Stomach (tissue), 9 donors: ENCODE measurements around the gene STYXL2. TPM values are rescaled to one million over a fixed set of nuclear protein-coding genes. Genes with fewer than 3 reads are reported as not detected.

Experiments
- DNase-seq, 2 donors: peaks; one replicate each; pipeline versions ENCODE4 v3.0.0 to v3.0.0-alpha.2; 2013 to 2019
- H3K27ac ChIP-seq, 5 donors: fragments of 200-600 bp in 4 of 5; sonication (generic) in 4 of 5; one replicate each; pipeline ENCODE4 v1.5.1; 2013 to 2019; ENCODE audit warnings: mild to moderate bottlenecking in 1 of 5, moderate library complexity in 1 of 5
- H3K27me3 ChIP-seq, 3 donors: fragments of 200-600 bp; sonication (generic); one replicate each; pipeline ENCODE4 v1.5.1; 2017 to 2019; ENCODE audit warnings: mixed run types in 1 of 3
- H3K36me3 ChIP-seq, 4 donors: fragments of 200-600 bp; sonication (generic); 1 replicate in 3 of 4; 2 replicates in 1 of 4; pipeline ENCODE4 v1.5.1; 2016 to 2019
- H3K4me1 ChIP-seq, 4 donors: fragments of 200-600 bp; sonication (generic); one replicate each; pipeline ENCODE4 v1.5.1; 2016 to 2019
- H3K4me3 ChIP-seq, 4 donors: fragments of 200-600 bp; sonication (generic) in 3 of 4; one replicate each; pipeline ENCODE4 v1.5.1; 2016 to 2019; ENCODE audit warnings: mild to moderate bottlenecking in 1 of 4
- H3K9me3 ChIP-seq, 4 donors: fragments of 200-600 bp; sonication (generic); one replicate each; pipeline ENCODE4 v1.5.1; 2016 to 2019
- CTCF ChIP-seq, 7 experiments: fragments of 450-650 bp in 4 of 7; fragments of 200-600 bp in 3 of 7; sonication (generic) in 3 of 7; IDR thresholded peaks; one replicate each; pipeline ENCODE4 v1.5.1; 2016 to 2019; ENCODE audit warnings: antibody characterized with exemption in 7 of 7, control low read depth in 2 of 7, mild to moderate bottlenecking in 1 of 7
- EP300 ChIP-seq: sonication (generic); formaldehyde crosslinking; IDR thresholded peaks from one replicate; pipeline ENCODE4 v1.6.1; 2017; ENCODE audit warnings: antibody characterized with exemption
- POLR2A ChIP-seq, 4 donors: fragments of 450-650 bp; IDR thresholded peaks; one replicate each; pipeline ENCODE4 v1.6.1; 2016; ENCODE audit warnings: antibody characterized with exemption in 4 of 4, control low read depth in 2 of 4, mild to moderate bottlenecking in 1 of 4, moderate library complexity in 1 of 4
- POLR2AphosphoS5 ChIP-seq, 3 donors: sonication (generic); formaldehyde crosslinking; IDR thresholded peaks; one replicate each; pipeline ENCODE4 v1.6.1; 2016; ENCODE audit warnings: antibody characterized with exemption in 3 of 3
- WGBS, 5 donors: extraction: QIAGEN DNeasy Blood & Tissue Kit in 3 of 5; methylation state at CpG; one replicate each; pipeline versions ENCODE4 v1.1.5 to v1.1.7; 2013 to 2018; 5-methylcytosine and 5-hydroxymethylcytosine counted together
- intact Hi-C: fragments of 100-400 bp; cut with DNase I; formaldehyde crosslinking; loops from one replicate; pipeline ENCODE4 v1.15.1; 2023; ENCODE audit warnings: low total_unique reads
- polyA plus RNA-seq, 3 donors: library from polyadenylated mRNA; stranded (reverse); fragments of 200-250 nt; gene quantifications; one replicate each; pipeline ENCODE4 v1.2.3, GENCODE V29; 2013
- total RNA-seq, 5 donors: library from RNA; depleted of rRNA; stranded (reverse); fragments of >200 nt; gene quantifications; one replicate each; pipeline versions ENCODE4 v1.1.0 to v1.2.3, GENCODE V29; 2014 to 2016
- donor health status: healthy with polysubstance abuse.
- donor health status: Bipolar disorder and iron deficiency.
- donor health status: healthy.

The STYXL2 gene
- total and polyA plus RNA-seq, 8 donors, result 0.73 TPM; not detected in 7

DNA sequence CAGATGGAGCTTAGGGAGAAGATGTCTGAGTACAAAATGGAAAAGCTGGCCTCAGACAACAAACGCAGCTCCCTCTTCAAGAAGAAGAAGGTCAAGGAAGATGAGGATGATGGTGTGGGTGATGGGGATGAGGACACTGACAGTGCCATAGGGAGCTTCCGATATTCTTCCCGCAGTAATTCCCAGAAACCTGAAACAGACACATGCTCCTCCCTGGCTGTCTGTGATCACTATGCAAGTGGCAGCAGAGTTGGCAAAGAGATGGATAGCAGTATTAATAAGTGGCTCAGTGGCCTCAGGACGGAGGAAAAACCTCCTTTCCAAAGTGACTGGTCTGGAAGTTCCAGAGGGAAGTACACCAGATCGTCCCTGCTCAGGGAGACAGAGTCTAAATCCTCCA lies 33.8 kb downstream of the STYXL2 start:
- Histone ChIP-seq H3K27ac (no peak overlapping the region), H3K9me3 (no peaks in the 10 kb centered on the region), H3K4me3 (no peak overlapping the region), H3K4me1 (no peaks in the 10 kb centered on the region), H3K27me3 (peaks cover 0 to 30% (median 0%) of the 10 kb centered on the region in 3 donors), H3K36me3 (no peaks in the 10 kb centered on the region)
- 77 to 88% (median 83%) methylated on average over 5 of the region's 5 CpGs for WGBS, 5 donors
- intact Hi-C loops, result no loop called here
- TF ChIP-seq POLR2AphosphoS5 (IDR thresholded peaks at IDR 0.05) (no peak), CTCF (IDR thresholded peaks at IDR 0.05) (no peak), EP300 (no peak), POLR2A (IDR thresholded peaks at IDR 0.05) (no peak)
- no peak for DNase-seq

DNA sequence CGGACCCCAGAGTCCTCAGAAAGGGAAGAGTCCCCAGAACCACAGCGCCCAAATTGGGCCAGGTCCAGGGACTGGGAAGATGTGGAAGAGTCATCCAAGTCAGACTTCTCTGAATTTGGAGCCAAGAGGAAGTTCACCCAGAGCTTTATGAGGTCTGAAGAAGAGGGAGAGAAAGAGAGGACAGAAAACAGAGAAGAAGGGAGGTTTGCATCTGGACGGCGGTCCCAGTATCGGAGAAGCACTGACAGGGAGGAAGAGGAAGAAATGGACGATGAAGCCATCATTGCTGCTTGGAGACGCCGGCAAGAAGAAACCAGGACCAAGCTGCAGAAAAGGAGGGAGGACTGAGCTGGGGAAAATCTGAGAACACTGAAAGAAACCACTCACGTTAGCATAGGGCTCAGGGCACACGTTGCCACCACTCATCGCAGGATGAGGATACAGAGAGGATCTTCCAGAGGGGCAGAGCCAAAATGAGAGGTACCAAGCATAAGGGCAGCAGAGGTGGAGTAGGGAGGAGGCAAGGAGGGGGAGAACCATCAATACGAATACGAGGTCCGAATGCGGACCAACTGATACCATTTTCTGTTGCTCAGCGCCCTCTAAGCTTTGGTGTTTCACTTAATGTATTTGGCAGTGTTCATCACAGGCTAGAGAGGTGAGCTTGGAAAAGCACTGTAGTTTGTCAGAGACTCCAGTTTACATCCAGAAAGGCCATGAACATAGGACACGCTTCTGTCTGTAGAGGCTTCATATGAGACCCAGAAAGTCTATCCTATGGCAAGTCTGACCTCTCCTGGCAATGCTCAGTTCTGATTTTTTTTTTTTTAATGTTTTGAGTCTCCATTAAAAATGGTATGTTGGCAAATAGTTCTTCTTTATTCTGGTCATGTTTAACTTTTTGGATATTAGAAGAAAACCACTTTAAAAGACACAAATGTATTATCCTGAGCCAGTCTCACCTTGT lies 34.7 kb downstream of the STYXL2 start:
- 81 to 83% (median 82%) methylated on average over 17 of the region's 17 CpGs for WGBS, 5 donors
- TF ChIP-seq CTCF (IDR thresholded peaks at IDR 0.05) (no peak), EP300 (no peak), POLR2AphosphoS5 (IDR thresholded peaks at IDR 0.05) (no peak), POLR2A (IDR thresholded peaks at IDR 0.05) (no peak)
- Histone ChIP-seq H3K4me3 (no peak overlapping the region), H3K27me3 (peaks cover 0 to 30% (median 0%) of the 10 kb centered on the region in 3 donors), H3K9me3 (no peaks in the 10 kb centered on the region), H3K36me3 (no peaks in the 10 kb centered on the region), H3K4me1 (no peaks in the 10 kb centered on the region), H3K27ac (no peak overlapping the region)
- intact Hi-C loops, result no loop called here
- DNase-seq, result no peak

DNA sequence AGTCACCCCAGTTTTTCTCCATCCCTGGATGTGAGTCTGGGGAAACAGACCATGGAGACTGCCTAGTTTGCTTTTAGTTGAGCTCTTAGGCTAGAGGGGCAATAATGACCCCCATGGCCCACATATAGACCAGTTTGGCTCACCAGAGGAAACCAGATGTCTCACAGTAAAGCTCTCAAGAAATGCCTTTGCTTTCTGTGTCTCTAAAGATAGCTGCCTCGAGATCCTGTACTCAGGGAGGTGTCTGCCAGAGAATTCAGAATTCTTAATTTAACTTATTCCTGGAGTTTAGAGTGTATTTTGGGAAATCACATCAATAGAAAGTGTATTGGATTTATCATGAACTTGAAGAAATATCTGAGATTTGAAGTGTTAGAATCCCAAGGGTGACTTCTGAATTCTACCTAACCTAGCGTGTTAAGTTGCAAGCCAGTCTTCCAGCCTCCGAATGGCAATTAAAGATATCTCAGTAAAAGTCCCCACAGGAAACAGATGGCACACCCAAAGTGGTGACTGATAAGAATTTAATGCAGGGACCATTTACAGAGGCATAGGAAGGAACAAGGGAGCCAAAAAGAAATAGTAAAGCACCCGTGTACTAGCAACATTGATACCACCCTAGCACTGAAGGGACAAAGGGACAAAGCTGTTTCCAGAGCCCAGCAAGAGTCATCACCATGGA lies 37.1 kb downstream of the STYXL2 start:
- DNase-seq, result no peak

More for the DNA sequence above, 37.1 kb downstream of the STYXL2 start:
- Histone ChIP-seq H3K9me3 (no peaks in the 10 kb centered on the region), H3K4me1 (no peaks in the 10 kb centered on the region), H3K27me3 (peaks cover 0 to 27% (median 0%) of the 10 kb centered on the region in 3 donors), H3K27ac (no peak overlapping the region), H3K36me3 (no peaks in the 10 kb centered on the region), H3K4me3 (no peak overlapping the region)
- TF ChIP-seq POLR2A (IDR thresholded peaks at IDR 0.05), result no peak
- no peak for TF ChIP-seq EP300
- no peak for TF ChIP-seq CTCF (IDR thresholded peaks at IDR 0.05)
- no peak for TF ChIP-seq POLR2AphosphoS5 (IDR thresholded peaks at IDR 0.05)
- 44 to 60% (median 51%) methylated on average over 4 of the region's 4 CpGs for WGBS, 5 donors
- intact Hi-C loops, result no loop called here
